CD4-positive, alpha-beta T cell treated with Interleukin-10 for 1 hour (primary cell): ENCODE results near the gene SEC22C.
A peak's percentile ranks its signal among the peaks of the same experiment; 100 is the strongest.
"Not testable (repeated sequence)": the region's sequence is repeated elsewhere in the genome, so short reads cannot be mapped to it uniquely, and the experiment has no call there.

Source experiments
- DNase-seq: peaks from one replicate; pipeline ENCODE4 v3.0.0-alpha.2; 2020

The SEC22C gene

DNA sequence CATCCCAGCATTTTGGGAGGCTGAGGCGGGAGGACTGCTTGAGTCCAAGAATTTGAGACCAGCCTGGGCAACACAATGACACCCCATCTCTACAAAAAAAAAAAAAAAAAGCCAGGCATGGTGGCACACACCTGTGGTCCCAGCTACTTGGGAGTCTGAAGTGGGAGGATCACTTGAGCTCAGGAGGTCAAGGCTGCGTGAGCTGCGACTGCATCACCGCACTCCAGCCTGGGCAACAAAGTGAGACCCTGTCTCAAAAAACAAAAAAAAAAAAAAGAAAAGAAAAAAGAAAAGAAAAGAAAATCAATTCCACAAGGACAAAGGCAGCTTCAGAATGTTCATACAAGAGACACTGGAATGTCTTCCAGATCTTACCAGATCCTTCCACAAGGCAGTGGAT, 2.4 kb downstream of the SEC22C start:
- DNase-seq, result not testable (repeated sequence)

DNA sequence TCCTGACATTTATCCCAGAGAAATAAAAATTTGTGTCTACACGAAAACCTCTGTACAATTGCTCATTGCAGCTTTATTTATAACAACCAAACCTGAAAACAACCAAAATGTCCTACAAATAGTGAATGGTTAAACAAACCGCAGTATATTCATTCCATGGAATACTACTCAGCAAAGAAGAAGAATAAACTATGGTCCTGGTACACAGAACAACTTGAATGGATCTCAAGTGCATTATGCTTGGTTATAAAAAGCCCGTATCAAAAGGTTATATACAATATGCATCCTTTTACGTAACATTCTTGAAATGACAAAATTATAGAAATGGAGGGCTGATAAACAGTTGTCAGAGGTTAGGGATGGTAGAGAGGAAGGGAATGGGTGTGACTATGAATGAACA, 3.7 kb downstream of the SEC22C start:
- no peak for DNase-seq

DNA sequence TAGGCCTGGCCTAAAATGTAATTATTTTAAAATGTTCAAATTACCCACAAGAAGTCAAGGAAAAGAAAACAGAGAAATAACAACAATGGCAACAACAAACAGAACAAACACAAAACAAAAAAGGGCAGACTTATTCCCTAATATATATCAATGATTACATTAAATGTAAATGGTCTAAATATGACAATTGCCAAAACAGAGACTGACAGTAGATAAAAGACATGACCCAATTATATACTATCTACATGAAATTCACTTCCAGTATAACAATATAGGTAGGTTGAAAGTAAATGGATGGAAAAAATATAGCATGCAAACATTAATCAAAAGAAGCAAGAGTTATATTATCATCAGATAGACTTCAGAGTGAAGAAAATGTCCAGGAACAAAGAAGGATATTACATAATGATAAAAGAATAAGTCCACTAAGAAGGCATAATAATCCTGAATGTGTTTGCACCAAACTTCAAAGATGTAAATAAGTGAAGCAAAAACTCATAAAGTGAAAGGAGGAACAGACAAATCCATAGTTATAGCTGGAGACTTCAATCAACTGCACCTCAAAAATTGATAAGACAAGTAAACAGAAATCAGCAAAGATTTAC, 6.5 kb downstream of the SEC22C start:
- DNase-seq, result no peak

DNA sequence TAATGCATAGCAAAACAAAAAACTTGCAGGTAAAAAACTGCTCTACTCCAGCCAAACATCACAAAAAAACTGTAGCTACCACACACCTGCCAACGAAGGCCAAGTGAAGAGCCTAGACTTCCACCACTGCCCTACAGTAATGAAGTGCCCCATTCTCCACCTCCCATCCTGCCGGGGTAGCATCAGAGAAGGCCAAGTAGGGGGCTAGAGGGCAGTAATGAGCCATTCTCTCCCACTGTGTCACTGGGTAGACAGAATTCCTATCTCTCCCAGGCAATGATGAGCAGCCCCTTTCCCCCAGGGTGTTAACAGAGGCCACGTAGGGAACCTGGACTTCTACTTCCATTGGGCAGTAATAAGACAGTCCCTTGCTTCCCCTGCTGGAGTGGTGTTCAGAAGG, 9.5 kb downstream of the SEC22C start:
- peak; percentile 38 for DNase-seq

DNA sequence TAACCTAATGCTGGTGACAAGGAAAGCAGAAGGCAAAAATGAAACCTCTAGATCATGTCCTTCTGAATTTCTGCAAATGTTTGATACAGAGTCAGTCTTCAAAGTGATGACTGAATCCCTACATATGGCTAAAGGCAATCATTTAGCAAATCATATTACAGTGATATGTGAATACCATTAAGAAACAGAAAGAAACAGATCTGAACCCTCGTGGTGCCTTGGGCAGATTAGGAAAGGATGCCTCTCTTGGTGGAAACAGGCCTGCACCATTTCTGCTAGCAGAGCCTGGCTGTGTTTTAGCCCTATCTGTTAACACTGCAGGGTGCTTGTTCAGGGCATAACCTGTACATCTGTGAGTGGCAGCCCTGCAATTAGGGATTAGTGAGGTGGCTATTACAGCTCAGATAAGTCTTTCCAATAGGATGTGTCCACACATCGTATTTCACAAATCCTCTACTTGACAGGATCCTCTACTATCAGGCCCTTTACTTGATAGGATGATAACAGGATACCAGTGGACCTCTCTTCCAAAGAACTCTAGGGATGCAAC, 12.1 kb downstream of the SEC22C start:
- no peak for DNase-seq

DNA sequence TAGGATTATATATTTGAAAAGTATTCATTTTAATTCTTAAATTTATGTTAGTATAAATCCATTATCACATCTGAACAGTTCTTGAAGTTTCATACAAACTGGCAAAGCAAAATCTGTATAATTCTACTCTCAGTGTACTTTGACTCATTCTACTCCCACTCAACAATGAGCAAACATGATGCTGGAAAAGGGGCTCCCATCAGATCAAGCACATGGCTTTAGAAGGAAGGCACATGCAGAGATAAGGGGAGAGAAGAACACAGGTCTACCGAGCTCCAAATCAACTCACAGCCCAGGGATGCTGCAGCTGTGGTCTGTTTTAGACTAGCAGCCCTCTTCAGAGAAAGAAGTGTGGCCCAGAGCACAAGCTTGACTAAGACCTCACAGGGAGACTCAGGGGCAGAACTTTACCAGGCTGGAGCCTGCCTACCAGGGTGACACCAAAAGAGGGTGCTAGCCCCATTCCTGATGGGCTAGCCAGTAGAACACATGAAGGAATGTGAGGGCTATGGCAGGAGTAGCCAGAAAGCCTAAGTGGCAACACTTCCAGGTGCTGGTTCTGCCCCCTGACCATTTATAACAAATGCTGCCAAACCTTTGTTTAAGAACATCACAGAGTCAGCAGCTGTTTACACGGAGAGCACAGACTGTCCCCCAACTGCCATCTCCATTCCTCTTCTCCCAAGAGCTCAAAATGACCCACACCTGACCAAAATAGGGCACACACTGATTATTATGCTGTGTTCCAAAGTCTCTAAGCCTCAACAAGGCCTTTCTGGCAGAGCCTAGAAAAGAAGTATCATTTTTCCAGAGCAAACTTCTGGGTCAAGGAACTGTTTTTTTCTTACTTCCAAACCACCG, 19.5 kb downstream of the SEC22C start:
- DNase-seq, result no peak

DNA sequence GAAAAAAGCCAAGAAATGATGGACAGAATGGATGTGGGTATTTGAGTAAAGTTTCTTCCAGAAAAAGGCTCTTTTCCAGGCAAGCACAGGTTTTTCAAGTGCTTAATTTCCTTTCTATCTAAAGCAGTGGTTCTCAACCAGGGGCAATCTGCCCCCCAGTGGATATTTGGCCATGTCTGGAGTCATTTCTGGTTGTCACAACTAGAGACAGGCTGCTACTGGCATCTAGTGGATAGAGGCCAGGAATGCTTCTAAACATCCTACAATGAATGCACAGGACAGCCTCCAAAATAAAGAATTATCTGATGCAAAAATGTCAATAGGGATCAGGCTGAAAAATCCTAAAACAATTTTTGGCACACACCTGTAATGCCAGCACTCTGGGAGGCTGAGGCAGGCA, 23.9 kb downstream of the SEC22C start:
- DNase-seq, result peak; percentile 65

DNA sequence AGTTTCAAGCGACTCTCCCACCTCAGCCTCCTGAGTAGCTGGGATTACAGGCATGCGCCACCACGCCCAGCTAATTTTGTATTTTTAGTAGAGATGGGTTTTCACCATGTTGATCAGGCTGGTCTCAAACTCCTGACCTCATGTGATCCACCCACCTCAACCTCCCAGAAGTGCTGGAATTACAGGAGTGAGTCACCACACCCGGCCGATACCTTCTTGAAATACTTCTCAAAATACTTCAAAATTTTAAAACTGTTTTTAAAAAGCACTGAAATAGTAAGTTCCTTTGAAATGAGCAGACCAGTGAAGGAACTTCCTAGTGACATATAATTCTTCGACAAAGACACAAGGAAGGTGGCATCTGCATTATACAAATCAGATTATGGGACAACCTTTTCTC, 24.9 kb downstream of the SEC22C start:
- DNase-seq, result not testable (repeated sequence)

DNA sequence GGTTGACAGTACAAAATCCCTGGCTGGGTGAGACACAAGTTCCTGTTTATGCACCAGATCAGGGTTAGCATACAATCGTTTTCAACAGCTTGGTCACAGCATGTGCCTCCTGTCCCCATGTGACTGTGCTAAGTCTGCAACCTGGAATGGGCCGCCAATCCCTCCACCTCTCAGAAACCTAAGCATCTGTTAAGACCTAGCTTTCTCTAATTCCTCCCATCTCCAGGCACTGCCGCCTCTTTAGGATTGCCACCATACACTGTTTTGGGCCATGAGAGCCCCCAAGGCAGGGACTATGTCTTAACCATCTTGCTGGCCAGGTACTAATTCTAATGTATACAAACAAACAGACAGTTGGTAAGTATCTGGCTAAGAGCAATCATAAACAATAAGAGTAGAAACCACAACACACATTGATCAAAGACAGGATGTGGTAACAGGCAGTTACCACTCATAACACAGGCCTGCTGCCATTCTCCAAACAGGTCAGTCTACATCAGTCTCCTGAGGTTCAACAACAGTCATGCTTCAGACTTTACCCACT, 25.6 kb downstream of the SEC22C start:
- peak; percentile 73 for DNase-seq

DNA sequence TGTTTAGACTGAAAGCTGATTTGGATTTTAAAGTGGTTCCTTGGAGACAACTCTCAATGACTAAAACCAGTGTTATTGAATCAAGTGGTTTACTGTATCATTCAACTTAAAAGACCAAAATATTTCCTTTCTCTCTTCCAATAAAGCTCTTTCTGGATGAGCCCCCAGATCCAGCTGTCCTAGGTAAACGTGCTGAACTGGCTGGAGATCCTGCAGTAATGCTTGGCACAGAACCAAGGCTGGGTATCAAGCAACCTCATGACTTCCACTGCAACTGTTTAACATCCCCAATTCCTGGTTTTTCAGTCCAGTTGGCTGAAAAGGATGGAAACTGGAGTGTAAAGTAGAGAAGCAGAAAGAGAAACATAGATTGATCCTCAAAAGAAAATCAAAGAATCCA, 28.9 kb downstream of the SEC22C start:
- no peak for DNase-seq

DNA sequence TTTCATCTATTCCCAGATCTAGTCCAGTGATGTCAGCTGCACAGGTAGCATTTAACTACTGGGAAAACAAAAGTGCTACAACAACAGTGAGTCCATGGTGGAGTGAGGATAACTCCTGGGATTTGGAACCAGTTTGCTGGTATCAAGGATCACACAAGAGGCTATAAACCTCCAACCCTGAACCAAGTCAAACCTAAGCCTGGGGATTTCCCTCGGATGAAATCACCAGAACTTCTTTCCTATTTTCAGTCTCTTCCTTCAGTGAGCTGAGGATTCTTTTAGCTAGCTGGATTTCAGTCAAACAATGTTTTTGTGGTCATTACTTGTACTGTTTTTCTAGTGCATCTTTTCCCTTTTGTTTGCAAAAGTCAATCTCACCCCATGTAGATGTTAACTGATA, 31.5 kb downstream of the SEC22C start:
- no peak for DNase-seq

DNA sequence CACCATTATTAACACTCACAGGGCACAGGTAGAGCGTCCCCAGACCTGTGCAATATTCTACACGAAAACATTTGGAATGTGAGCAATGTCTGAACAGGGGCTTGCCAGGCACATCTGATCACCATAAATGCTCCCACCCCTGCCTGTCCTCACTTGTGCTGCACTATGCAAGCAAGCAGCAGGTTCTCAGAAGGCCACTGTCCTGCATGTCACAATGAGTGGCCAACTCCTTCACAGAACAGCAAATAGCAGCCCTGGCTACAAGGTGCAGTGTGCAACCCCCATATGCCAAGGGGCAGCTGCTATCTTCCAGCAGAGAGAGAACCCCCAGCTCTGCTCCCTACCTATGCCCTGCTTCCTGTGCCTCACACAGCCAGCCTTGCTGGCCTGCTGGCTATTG, 32.6 kb downstream of the SEC22C start:
- DNase-seq, result no peak

DNA sequence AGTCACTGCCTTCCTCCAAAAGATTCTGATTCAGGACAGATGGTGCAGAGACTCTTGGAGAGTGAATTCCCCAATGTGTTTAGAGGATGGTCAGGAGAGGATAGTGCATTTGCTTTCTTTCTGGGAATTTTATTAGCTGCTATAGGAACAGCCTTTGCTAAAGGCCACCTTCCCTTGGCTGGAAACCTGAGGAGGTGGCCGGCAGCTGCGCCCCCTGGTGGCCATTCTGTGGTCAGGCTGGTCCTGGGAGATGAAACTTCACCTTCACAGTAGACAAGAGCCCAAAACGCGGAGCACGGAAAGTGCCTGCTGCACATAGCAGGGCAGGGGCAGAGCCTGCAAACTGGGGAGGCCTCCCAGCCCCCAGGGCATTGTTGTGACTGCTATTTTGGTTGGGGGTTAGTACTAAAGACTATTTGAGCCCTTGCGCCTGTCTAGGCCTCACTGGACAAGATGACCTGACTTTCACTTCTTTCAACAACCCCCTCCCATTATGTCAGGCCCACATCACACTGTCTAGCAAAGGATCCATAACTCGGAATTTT, 34.3 kb downstream of the SEC22C start:
- DNase-seq, result peak; percentile 68

DNA sequence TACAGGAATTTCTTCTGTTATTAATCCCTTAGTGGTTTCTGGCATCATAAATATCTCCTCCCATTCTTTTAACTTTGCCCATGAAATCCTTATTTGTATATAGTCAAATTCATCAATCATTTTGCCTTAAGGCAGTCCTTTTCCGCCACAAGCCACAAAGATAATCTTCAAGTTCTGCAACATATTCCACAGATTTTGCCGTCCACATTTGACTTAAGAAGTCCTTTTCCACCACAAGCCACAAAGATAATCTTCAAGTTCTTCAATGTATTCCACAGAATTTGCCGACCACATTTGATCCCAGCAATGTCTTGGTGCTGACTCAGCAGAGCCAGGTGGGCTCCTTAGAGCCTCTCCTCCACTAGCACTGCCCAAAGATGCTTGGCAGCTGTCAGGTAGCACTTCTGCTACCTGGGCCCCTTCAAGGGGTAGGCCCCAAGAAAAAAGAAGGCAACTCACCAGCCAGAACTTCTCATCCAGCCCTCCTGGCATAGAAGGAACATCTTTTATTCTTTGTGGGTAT, 35.0 kb downstream of the SEC22C start:
- DNase-seq, result no peak

DNA sequence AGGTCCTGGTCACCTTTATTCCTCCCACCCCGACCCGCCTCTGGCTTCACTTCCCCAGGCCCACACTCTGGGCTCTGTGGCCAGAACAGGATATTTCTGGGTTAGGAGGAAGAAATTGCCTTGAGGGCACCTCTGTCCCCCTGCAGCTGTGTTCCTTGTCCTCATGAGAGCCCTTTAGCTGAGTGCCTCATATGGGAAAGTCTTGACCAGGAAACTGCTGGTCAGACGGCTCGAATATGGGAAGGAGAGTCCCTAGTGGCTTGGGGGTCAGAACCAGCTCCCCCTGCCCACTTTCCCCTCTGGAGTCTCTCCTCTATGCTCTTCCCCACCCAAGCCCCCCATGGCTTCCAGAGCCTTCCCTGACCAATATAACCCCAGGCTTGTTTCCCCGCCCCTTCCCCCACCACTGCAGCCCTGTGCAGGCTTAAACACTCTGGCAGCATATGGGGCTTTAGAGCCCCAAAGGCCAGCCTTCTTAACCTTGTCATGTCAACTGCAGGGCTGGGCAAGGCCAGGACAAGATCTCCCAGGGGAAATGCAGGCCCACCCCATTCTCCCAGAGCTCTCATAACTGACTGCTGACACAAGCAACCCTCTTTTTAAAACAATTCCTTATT, 36.4 kb downstream of the SEC22C start:
- no peak for DNase-seq

DNA sequence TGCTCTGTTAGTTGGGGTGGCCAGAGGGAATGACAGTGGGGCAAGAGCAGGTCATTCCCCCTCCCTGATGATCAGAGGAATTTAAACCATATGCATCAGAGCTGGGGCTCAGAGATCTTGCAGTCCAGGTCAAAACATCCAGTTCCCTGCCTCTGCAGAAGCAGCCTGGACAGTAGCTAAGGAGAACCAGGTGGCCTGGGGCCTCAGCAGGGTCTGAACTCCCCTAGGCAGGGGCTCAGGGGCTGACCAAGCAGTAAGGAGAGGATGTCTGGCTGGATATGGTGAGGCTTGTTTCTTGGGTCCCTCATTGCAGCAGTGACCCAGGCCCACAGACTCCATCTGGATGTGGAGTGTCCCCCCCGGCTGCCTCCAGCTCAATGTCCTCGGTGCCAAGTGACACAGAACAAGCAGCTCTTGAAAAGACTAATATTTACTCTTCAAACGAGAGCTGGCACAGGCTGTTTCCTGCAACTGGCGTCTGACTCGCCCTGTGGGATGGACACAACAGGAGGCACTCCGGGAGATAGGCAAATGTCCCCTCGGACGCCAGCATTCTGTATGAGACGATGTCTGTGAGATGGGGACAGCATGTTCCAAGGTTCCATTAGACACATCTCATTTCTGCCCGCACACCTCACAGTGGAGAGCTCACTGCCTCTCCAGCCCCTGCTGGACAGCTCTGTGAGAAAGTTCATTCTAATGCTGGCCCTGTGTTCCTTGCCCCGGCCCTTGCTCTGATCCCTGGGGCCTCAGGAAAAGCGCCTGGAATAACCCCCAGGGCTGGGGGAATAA, 37.1 kb downstream of the SEC22C start:
- no peak for DNase-seq

DNA sequence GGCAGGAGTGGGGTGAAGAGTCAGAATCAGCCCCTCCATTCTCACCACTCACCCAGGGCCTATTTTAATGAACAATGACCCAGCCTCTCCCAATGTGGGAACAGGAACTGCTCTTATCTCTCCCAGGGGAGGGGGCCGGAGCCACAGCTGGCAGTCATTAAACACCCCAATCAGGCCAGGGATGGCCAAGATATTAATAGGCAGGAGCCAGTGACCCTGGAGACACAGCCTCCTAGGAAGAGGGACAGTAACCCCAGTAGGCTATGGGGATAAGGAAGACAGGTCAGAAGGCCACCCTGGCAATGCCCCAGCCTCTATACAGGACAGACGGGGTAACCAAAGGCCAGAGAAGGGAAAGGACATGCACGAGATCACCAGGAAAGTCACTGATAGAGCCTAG, 40.7 kb downstream of the SEC22C start:
- no peak for DNase-seq

DNA sequence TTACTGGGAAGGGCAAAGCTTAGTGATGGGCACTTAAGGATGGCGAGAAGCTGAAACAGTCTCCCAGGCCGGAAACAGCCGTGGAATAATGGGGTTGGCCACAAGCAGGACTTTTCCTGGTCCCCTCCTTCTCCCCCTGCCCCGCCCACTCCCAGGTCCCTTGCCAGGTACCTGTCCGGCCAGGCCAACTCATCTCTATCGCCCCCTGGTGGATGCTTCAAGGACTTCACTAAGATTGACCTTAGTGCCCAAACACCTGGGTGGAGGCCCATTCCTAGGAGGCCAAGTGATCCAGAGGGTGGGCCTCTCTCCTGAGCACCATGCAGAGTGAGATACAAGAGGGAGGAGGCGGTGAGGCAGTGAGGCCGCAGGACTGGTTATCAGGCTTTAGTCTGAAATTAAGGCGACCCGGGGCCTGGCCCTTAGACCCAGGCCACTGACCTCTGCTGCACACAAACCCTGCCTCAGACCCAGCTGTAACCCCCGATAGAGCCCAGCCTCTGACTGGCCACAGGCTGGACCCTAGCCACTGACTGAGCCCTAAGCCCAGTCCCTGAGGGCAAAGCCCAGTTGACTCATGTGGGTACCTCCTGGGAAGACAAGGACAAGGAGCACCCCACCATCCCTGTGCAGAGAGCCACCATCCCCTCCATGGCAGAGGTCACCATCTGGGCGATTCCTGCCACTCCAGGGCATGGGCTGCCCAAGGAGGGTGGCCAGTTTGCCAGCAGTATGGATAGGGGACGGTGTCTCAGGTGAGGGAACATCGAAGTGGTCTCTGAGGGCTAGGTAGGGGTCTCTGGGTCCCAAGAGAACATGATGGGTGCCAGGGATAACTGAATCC, 41.7 kb downstream of the SEC22C start:
- DNase-seq, result peak; percentile 73

DNA sequence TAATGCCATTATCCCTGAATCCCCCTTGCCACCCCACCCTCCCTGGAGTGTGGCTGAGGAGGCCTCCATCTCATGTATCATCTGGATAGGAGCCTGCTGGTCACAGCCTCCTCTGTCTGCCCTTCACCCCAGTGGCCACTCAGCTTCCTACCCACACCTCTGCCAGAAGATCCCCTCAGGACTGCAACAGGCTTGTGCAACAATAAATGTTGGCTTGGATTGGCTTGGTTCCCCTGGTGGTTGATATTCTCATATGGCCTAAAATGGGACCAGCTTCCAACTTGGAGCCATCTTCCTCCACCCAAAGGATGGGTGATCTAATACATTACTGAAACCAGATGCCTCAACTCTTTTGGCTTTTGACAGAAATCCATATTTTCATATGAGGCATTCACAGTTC, 44.4 kb downstream of the SEC22C start:
- no peak for DNase-seq

DNA sequence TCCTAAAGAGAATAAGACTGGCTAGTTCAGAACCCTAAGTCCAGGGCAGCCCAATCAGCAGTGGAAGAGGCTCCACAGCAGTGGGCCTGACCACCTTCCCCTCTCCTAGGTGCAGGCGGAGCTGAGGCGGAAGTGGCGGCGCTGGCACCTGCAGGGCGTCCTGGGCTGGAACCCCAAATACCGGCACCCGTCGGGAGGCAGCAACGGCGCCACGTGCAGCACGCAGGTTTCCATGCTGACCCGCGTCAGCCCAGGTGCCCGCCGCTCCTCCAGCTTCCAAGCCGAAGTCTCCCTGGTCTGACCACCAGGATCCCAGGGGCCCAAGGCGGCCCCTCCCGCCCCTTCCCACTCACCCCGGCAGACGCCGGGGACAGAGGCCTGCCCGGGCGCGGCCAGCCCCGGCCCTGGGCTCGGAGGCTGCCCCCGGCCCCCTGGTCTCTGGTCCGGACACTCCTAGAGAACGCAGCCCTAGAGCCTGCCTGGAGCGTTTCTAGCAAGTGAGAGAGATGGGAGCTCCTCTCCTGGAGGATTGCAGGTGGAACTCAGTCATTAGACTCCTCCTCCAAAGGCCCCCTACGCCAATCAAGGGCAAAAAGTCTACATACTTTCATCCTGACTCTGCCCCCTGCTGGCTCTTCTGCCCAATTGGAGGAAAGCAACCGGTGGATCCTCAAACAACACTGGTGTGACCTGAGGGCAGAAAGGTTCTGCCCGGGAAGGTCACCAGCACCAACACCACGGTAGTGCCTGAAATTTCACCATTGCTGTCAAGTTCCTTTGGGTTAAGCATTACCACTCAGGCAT, 45.6 kb downstream of the SEC22C start:
- peak; percentile 63 for DNase-seq
